IPS-NIHi7 (cell line): Measurements from ENCODE around the gene SLC9A9.
A peak's percentile ranks its signal among the peaks of the same experiment; 100 is the strongest.
"Not testable (repeated sequence)": the region's sequence is repeated elsewhere in the genome, so short reads cannot be mapped to it uniquely, and the experiment has no call there.

Experiments
- DNase-seq: peaks from one replicate; pipeline ENCODE4 v3.0.0; 2012; ENCODE audit warnings: mixed read lengths; ENCODE audit errors: extremely low spot score

The SLC9A9 gene

GRCh38 chr3:143847787-143848631 lies at the start of gene SLC9A9:
Gene SLC9A9 (minus strand): TSS chr3:143848468. CDS start chr3:143848322, 146 bp downstream.
- DNase-seq: peak; percentile 27

- DNase-seq: no peak
Observed at GRCh38 chr3:143897576-143898295, 49.5 kb upstream of the SLC9A9 start.

GRCh38 chr3:143896486-143896885 lies 48.2 kb upstream of the SLC9A9 start:
- no peak for DNase-seq

- no peak for DNase-seq
Observed at GRCh38 chr3:143895805-143896204, 47.5 kb upstream of the SLC9A9 start.

DNA sequence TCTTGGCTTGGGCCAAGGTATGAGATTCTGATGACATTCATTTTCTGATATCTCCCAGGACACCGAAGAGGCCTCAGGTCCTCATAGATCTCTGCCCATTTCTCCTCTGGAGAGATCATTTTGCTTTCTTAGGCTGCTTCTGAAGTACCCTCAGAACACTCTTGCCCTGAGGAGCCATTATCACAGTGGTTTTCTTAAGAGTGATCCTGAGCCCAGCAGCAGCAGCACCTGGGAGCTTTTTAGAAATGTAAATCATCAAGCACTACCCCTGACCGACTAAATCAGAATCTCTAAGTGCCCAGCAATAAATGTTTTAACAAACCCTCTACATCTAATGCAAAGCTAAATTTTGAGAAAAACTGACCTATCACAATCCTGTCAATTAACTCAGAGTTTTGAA lies 40.6 kb upstream of the SLC9A9 start:
- no peak for DNase-seq

DNA sequence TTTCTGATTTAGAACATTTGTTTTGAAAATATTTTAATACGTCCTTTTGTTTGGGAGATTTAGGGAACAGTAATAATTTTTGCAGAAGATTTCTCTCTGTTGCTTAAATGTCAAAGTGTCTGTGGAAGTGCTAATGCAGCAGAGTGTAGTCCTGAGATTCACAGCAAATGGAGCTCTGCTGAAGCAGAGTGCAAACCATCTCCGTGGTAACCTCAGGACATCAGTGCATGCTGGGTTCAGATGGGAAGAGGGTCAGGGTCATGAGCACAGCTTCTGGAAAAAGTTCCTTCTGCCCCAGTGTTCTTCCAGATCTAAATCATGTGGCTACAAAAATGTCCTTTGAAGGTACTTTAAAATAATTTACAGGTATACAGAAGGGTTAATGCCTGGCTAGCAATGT lies 39.9 kb upstream of the SLC9A9 start:
- DNase-seq: no peak

DNA sequence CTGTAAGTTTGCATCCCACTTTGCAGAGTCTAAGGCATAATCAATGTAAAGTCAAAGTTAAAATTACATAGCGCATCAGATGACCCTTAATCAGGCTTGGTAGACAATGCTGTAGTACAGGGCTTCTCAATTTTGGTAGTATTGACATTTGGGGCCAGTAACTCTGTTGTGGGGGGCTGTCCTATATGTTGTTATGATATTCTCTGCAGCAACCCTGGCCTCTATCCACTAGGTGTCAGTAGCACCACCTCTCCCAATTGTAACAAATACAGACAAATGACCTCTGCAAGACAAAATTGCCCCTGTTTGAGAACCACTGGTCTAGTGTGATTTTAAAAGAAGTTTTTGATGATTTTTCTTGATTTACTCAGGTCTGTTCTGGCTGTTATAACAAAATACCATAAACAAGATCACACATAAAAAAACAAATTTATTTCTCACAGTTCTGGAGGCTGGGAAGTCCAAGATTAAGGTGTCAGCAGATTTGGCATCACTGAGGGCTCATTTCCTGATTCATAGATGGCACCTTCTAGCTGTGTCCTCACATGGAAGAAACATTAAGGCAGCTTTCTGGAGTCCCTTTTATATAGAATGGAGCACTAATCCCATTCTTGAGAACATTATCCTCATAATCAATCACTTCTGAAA lies 37.6 kb upstream of the SLC9A9 start:
- peak; percentile 56 for DNase-seq

- DNase-seq: no peak
Observed at GRCh38 chr3:143884861-143885260, 36.6 kb upstream of the SLC9A9 start.

GRCh38 chr3:143883151-143883550 lies 34.9 kb upstream of the SLC9A9 start:
- no peak for DNase-seq

DNA sequence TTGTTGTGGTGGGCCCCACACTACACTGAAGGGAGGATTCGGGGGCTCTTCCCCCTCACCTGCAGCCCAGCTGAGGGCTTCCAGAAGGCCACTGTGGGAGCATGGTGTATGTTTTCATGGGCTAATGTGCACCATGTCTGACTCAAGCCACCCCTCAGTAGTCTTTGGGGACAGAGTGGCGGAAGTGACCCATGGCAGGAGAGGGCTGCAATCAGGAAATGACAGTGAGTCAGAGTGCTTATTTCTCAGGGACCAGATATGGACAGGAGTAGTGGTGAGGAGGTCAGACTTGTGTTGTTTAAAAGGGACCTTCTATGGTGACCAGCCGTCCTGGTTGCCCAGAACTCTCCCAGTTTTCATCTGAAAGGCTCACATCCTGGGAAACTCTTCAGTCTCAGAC lies 32.8 kb upstream of the SLC9A9 start:
- DNase-seq: no peak

- no peak for DNase-seq
Observed at GRCh38 chr3:143875546-143875945, 27.3 kb upstream of the SLC9A9 start.

GRCh38 chr3:143873553-143873952 lies 25.3 kb upstream of the SLC9A9 start:
- DNase-seq: not testable (repeated sequence)

DNA sequence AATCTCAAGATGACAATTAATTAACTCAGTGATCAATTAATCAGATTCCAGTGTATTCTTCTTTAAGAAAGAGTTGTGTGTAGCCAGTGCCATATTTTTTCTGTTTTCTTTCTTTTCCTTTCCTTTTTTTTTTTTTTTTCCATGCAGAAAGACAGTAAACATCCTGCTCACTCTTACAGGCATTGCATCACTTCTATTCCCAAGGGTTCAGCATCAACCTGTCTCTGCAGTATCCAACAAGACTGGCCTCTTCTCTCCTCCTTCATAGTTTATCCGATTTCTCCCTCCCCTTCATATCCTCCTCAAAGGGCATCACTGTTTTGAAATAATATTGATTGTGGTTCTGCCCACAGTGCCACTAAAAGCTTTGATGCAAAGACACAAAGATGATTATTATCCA lies 17.0 kb upstream of the SLC9A9 start:
- no peak for DNase-seq

GRCh38 chr3:143859465-143860203 lies 11.4 kb upstream of the SLC9A9 start:
- DNase-seq: no peak

DNA sequence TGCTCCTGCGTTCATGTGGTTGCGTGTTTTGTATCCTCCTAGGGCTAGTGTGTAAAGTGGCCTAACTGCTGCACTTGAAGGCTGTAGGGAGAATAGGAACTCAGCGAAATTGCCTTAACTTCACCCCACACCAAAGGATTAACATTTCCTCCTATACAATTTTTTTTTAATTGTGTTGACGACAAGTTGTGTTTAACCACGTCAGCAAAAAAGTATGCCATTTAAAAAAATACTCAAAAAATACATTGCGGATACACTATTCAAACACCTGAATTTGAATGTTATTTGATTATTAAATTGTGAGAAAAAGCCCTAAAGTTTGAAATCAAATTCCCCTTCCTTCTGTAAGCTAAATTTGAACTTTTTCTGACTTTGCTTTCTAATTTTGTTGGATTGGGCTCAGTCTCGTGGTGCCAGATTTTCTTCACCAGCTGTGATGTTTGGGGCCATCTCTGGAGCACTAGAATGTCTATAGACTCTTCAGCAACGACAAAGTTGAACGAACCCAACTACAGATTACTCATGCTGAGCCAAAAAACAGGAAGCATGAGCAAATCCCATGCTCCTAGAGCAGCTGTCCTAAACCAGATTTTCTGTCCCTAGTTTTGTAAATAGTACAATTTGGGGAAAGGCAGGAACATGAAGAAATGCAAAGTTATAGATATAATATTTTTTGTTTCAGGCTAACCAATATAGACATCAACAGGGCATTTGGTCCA lies 8.1 kb upstream of the SLC9A9 start:
- DNase-seq: no peak

DNA sequence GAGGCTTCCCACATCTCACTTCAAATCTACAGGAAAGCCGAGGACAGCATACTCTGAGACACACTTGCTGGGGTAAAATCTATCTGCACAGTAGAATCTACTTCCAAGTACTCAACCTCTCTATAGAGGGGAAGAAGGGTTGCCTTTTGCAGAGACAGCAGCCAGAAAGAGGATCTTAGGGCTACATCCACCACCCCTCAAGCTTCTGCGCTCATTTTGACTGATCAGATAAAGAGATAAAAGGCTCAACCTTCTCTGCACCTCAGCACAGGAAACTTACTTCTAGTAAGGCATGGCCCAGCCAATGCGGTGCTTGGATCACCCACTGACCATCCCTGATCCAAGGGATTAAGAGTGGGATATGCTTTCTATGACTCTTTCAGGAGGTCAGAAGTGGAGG lies 6.9 kb upstream of the SLC9A9 start:
- no peak for DNase-seq

DNA sequence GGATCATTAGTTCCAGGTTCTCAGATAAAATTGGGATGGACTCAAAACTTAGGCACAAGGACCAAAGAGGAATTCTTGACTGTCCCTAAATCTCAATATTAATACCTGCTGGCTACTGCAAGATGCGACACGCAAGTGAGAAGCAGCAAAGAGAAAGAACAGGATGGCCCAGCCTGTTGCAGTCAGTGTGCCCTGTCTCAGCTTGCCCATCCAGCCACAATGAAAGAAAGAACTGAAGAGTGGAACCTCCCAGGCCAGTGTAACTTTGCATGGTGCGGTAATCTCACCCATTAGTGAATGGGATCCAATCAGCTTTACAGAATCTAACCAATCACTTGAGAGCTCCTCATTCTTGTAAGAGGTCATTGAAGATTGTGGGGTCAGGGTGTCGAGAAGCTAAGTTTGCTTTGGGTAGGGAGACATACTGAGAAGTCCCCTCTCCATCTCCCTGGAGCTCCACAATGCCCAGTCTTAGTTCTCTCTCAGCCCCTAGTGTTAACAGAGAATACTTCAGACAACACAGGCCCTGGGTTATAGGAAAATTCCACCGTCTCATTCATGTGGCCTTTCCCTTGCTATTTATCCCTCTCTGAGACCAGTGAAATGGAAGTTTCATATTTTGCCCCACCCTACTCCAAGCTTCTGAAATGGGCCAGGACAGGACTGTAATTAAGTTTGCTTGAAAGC lies 3.2 kb upstream of the SLC9A9 start:
- DNase-seq: no peak

- DNase-seq: no peak
Observed at GRCh38 chr3:143850877-143851276, 2.6 kb upstream of the SLC9A9 start.

- DNase-seq: no peak
Observed at GRCh38 chr3:143849854-143850549, 1.7 kb upstream of the SLC9A9 start.

DNA sequence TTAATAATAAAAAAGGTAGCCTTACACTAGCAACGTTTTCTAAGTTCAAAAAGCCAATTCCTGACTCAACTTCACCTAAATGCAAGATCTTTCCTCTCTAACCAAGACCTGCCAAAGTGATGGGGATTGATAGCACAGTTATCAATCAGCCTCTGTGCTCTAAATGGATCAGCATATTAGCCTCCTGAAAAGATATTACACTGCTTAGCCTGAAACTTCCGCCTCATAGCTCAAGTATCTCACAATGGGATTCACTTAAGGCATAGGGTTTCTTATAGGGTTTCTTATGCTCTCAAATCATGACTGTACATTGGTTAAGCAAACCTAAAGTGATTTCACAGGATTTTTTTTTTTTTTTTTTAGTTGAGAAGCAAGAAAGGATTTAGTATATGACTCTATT lies 436 bp upstream of the SLC9A9 start:
- no peak for DNase-seq
